Cardiac fibroblast (primary cell): ENCODE measurements around the gene BARX1.

ENCODE experiments used
- DNase-seq, 2 donors: peaks; one replicate each; pipeline versions ENCODE4 v3.0.0 to v3.0.0-alpha.2; 2010; ENCODE audit warnings: low read depth in 2 of 2
- H3K4me3 ChIP-seq, 2 donors: replicated peaks in 1 of 2; 1 replicate in 1 of 2; 2 replicates in 1 of 2; pipeline ENCODE4 v1.5.1; 2011; ENCODE audit warnings: low read depth in 2 of 2, low read length in 2 of 2, mild to moderate bottlenecking in 2 of 2, moderate library complexity in 1 of 2
- TF ChIP-seq, protein P1 (sequence below): IDR thresholded peaks from one replicate; pipeline ENCODE4 v1.5.1; 2011; ENCODE audit warnings: low read depth, mild to moderate bottlenecking, low read length, inconsistent platforms

Gene BARX1

DNA sequence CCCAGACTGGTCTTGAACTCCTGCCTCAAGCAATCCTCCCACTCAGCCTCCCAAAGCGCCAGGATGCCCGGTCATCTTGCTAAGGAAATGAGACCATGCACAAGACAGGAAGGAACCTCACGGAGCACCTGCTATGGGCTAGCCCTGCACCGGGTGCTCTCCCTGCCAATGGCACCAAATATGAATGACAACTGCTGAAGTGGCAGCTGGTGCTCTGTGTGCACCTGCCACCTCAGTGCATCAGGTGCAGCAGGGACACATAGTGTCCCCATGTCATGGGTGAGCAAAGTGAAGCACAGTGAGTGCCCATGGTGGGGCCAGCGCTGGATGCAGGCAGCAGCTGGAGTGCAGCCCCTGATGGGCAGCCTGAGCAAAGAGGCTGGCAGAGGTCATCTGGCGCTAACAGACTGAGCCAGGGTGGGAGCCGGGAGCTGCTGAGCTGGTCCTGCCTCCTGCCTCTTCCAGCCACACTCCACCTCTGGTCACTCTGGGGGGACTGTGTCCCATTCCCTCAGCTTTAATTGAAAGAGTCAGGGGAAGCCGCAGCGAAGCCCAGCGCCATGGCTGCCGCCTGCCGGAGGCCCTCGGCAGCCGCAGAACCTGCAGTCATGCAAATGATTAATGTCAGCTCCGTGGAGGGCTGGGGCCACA lies 46.4 kb downstream of the BARX1 start:
- DNase-seq: no peak
- H3K4me3 ChIP-seq: no peak overlapping the region
- TF ChIP-seq, protein P1, sequence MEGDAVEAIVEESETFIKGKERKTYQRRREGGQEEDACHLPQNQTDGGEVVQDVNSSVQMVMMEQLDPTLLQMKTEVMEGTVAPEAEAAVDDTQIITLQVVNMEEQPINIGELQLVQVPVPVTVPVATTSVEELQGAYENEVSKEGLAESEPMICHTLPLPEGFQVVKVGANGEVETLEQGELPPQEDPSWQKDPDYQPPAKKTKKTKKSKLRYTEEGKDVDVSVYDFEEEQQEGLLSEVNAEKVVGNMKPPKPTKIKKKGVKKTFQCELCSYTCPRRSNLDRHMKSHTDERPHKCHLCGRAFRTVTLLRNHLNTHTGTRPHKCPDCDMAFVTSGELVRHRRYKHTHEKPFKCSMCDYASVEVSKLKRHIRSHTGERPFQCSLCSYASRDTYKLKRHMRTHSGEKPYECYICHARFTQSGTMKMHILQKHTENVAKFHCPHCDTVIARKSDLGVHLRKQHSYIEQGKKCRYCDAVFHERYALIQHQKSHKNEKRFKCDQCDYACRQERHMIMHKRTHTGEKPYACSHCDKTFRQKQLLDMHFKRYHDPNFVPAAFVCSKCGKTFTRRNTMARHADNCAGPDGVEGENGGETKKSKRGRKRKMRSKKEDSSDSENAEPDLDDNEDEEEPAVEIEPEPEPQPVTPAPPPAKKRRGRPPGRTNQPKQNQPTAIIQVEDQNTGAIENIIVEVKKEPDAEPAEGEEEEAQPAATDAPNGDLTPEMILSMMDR: no peak

DNA sequence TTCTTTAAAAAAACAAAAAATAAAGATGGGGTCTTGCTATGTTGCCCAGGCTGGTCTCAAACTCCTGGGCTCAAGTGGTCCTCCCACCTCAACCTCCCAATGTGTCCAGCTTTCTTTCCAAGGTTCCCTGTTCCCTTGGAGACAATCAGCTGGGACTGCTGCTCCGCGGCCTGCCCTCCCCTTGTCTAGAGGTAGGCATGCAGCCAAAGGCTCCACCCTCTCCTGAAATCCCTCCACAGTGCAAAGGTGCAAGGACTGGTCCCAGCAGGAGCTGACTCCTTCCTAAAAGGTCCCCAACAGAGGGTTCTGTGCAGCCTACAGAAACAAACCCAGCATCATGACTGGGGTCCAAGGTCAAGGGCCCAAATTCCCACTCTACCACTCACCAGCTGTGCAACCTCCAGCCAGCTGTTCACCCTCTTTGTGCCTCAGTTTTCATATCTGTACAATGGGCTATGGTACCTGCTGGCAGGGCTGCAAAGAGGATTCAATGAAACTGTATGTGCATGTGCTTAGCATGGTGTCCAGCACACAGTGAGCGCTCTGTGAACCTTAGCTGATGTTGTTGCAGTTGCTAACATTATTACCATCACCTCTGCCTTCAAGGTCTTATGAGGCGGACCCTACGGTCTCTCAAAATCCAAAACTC lies 47.5 kb downstream of the BARX1 start:
- DNase-seq: no peak
- TF ChIP-seq, protein P1: no peak
- H3K4me3 ChIP-seq: no peak overlapping the region

DNA sequence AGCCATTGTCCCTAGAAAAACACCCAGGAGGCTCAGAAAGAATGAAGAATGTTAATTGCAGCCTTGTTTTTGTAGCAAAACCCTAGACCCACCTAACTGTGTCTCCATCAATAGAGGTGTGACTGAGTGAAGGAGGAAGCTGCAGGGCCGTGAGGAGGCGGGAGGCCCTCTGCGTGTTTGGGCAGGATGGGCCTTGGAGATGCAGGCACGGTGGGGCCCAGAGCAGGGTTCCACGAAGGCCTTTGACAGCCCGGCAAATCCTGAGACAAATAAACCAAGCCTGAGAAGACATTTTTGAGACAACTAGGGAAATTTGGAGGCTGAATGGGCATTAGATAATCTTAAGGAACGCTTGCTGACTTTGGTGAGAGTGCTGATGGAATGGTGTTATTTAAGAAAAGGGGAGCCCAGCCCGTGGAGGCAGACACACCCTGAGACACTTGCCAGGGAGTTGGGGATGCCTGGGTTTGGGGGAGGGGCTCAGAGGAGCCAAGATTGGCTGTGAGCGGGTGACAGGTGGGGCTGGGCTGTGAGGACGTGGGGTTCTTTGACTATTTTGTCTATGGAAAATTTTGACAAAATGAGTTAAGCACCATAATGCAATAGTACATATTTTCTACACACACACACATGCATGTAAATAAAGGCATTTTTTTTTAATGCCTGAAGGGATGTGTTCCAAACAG lies 48.8 kb downstream of the BARX1 start:
- TF ChIP-seq, protein P1: no peak
- no peak overlapping the region for H3K4me3 ChIP-seq
- DNase-seq: no peak

- H3K4me3 ChIP-seq: no peak overlapping the region
- TF ChIP-seq, protein P1: no peak
- DNase-seq: no peak
These were observed 49.6 kb downstream of the BARX1 start for GRCh38 chr9:93905473-93906133.

GRCh38 chr9:93904649-93905472 lies 50.3 kb downstream of the BARX1 start:
- no peak for DNase-seq
- H3K4me3 ChIP-seq: no peak overlapping the region
- TF ChIP-seq, protein P1: no peak
